OCI-LY1 (cell line): Measurements from ENCODE around the gene LRCH1.

Source experiments
- H2AFZ ChIP-seq: fragments of 200-600 bp; sonication (generic), shearing (Covaris generic); 2 replicates; pipeline ENCODE4 v1.6.0; 2014; ENCODE audit warnings: antibody characterized with exemption, mild to moderate bottlenecking, low read length
- H3F3A ChIP-seq: fragments of 200-600 bp; sonication (generic), shearing (Covaris generic); 2 replicates; pipeline ENCODE4 v1.6.0; 2014; ENCODE audit warnings: mild to moderate bottlenecking, antibody characterized with exemption, low read length, moderate library complexity; ENCODE audit not compliant: insufficient read depth
- H3K27ac ChIP-seq: fragments of 200-600 bp; sonication (generic); 2 replicates; pipeline ENCODE4 v1.5.1; 2014; ENCODE audit warnings: low read length, mixed run types, mild to moderate bottlenecking, low read depth; ENCODE audit not compliant: poor library complexity, severe bottlenecking
- H3K27me3 ChIP-seq: fragments of 200-600 bp; sonication (generic); 2 replicates; pipeline ENCODE4 v1.6.0; 2014; ENCODE audit warnings: antibody characterized with exemption, mild to moderate bottlenecking, low read length, moderate library complexity; ENCODE audit not compliant: insufficient read depth
- H3K36me3 ChIP-seq: fragments of 200-600 bp; sonication (generic); 2 replicates; pipeline ENCODE4 v1.6.1; 2014; ENCODE audit warnings: mild to moderate bottlenecking, antibody characterized with exemption, low read length, moderate library complexity, mixed read lengths; ENCODE audit not compliant: insufficient read depth
- H3K4me1 ChIP-seq: fragments of 200-600 bp; sonication (generic); 2 replicates; pipeline ENCODE4 v1.5.1; 2014; ENCODE audit warnings: mild to moderate bottlenecking, low read length, moderate library complexity; ENCODE audit not compliant: insufficient read depth, severe bottlenecking
- H3K4me2 ChIP-seq: fragments of 200-600 bp; sonication (generic), shearing (Covaris generic); 2 replicates; pipeline ENCODE4 v1.6.1; 2014; ENCODE audit warnings: low read length
- H3K4me3 ChIP-seq: fragments of 200-600 bp; sonication (generic); 2 replicates; pipeline ENCODE4 v1.5.1; 2014; ENCODE audit warnings: low read length, low read depth, mild to moderate bottlenecking, mixed read lengths; ENCODE audit not compliant: poor library complexity, severe bottlenecking
- H3K79me2 ChIP-seq: fragments of 200-600 bp; shearing (Covaris generic); 2 replicates; pipeline ENCODE4 v1.6.1; 2016; ENCODE audit warnings: mixed run types, low read length, mixed read lengths; ENCODE audit not compliant: insufficient read depth
- H3K9ac ChIP-seq: fragments of 200-600 bp; sonication (generic), shearing (Covaris generic); 2 replicates; pipeline ENCODE4 v1.6.1; 2014; ENCODE audit warnings: mild to moderate bottlenecking, low read length, mixed read lengths
- H3K9me2 ChIP-seq: fragments of 200-600 bp; sonication (generic), shearing (Covaris generic); 2 replicates; pipeline ENCODE4 v1.6.1; 2014; ENCODE audit warnings: low read depth, mild to moderate bottlenecking, low read length, mixed read lengths
- H3K9me3 ChIP-seq: fragments of 200-600 bp; shearing (Covaris generic); 2 replicates; pipeline ENCODE4 v1.6.1; 2014; ENCODE audit warnings: low read length, mixed read lengths
- H4K20me1 ChIP-seq: fragments of 200-600 bp; sonication (generic), shearing (Covaris generic); 2 replicates; pipeline ENCODE4 v1.6.0; 2016; ENCODE audit warnings: mild to moderate bottlenecking, low read length; ENCODE audit not compliant: insufficient read depth
- CTCF ChIP-seq: fragments of 200-600 bp; sonication (generic), shearing (Covaris generic); IDR thresholded peaks from 2 replicates; pipeline ENCODE4 v1.5.1; 2017; ENCODE audit warnings: mild to moderate bottlenecking, antibody characterized with exemption, low read length, moderate library complexity, mixed read lengths
- EZH2 ChIP-seq: fragments of 200-600 bp; sonication (generic), shearing (Covaris generic); IDR thresholded peaks from 2 replicates; pipeline ENCODE4 v1.8.0; 2017; ENCODE audit warnings: borderline replicate concordance, mixed run types, mild to moderate bottlenecking, antibody characterized with exemption, low read length, moderate library complexity, mixed read lengths

The LRCH1 gene

GRCh38 chr13:46641274-46642081 lies 88.5 kb downstream of the LRCH1 start:
- no peaks in the 10 kb centered on the region for H3K79me2 ChIP-seq
- no peak overlapping the region for H3K9ac ChIP-seq
- H3F3A ChIP-seq: no peaks in the 10 kb centered on the region
- TF ChIP-seq CTCF (no peak), EZH2 (no peak)
- peaks cover 5% of the 10 kb centered on the region for H3K4me1 ChIP-seq
- no peaks in the 10 kb centered on the region for H3K9me3 ChIP-seq
- no peak overlapping the region for H2AFZ ChIP-seq
- H4K20me1 ChIP-seq: peaks cover 3% of the 10 kb centered on the region
- H3K4me2 ChIP-seq: no peak overlapping the region
- H3K9me2 ChIP-seq: no peaks in the 10 kb centered on the region
- H3K4me3 ChIP-seq: no peak overlapping the region
- H3K27ac ChIP-seq: no peak overlapping the region
- H3K36me3 ChIP-seq: no peaks in the 10 kb centered on the region
- no peaks in the 10 kb centered on the region for H3K27me3 ChIP-seq

DNA sequence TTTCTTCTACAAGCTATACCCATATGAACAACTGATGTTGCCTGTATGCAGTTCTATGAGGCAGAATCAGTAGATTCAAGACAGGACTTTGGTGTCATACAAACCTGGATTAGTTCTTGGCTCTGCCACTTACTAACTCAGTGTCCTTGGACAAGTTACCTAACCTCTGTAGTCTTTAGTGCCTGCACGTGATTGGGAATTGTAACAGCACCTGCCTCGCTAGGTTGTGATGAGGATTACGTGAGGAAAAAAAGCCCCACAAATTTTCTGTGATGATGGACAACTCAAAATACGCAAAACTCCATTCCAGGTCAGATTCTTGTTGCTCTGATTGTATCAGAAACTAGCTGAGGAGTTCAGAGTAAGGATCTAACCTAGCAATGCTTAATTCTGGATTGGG lies 89.3 kb downstream of the LRCH1 start:
- Histone ChIP-seq H3K27ac (no peak overlapping the region), H3K9me2 (no peaks in the 10 kb centered on the region), H3K36me3 (no peaks in the 10 kb centered on the region), H3K27me3 (no peaks in the 10 kb centered on the region), H3K79me2 (no peaks in the 10 kb centered on the region), H3K4me1 (peaks cover 9% of the 10 kb centered on the region), H3F3A (no peaks in the 10 kb centered on the region), H3K9ac (no peak overlapping the region), H2AFZ (no peak overlapping the region), H3K4me2 (no peak overlapping the region), H3K9me3 (no peaks in the 10 kb centered on the region), H3K4me3 (no peak overlapping the region), H4K20me1 (peaks cover 3% of the 10 kb centered on the region)
- TF ChIP-seq EZH2 (no peak), CTCF (no peak)

GRCh38 chr13:46643165-46643777 lies 90.3 kb downstream of the LRCH1 start:
- no peaks in the 10 kb centered on the region for H3K9me3 ChIP-seq
- H4K20me1 ChIP-seq: no peaks in the 10 kb centered on the region; the same call in 1 of the 2 replicates
- peaks cover 19% of the 10 kb centered on the region for H3K4me1 ChIP-seq
- H3K4me3 ChIP-seq: no peak overlapping the region
- no peaks in the 10 kb centered on the region for H3F3A ChIP-seq
- H3K36me3 ChIP-seq: no peaks in the 10 kb centered on the region
- no peaks in the 10 kb centered on the region for H3K9me2 ChIP-seq
- H3K79me2 ChIP-seq: no peaks in the 10 kb centered on the region
- H3K27ac ChIP-seq: no peak overlapping the region
- no peak overlapping the region for H3K4me2 ChIP-seq
- H3K9ac ChIP-seq: no peak overlapping the region
- no peak for TF ChIP-seq EZH2
- TF ChIP-seq CTCF: no peak
- no peak overlapping the region for H2AFZ ChIP-seq
- H3K27me3 ChIP-seq: no peaks in the 10 kb centered on the region
